Gastroesophageal sphincter (tissue), 4 donors: ENCODE measurements around the gene IL17RD. TPM values are rescaled to one million over a fixed set of nuclear protein-coding genes. Genes with fewer than 3 reads are reported as not detected.
"Not testable (repeated sequence)": the region's sequence is repeated elsewhere in the genome, so short reads cannot be mapped to it uniquely, and the experiment has no call there.

Source experiments
- ATAC-seq: fragments of 150-250 bp; one replicate; pipeline ENCODE4 v1.9.1; 2016; ENCODE audit warnings: mild to moderate bottlenecking, moderate library complexity
- H3K27ac ChIP-seq, 4 donors: fragments of 200-600 bp; sonication (generic) in 3 of 4; 1 replicate in 3 of 4; 2 replicates in 1 of 4; pipeline ENCODE4 v1.5.1; 2016 to 2019
- H3K27me3 ChIP-seq: fragments of 200-600 bp; sonication (generic); one replicate; pipeline ENCODE4 v1.5.1; 2019
- H3K36me3 ChIP-seq, 2 donors: fragments of 200-600 bp; sonication (generic); one replicate each; pipeline ENCODE4 v1.5.1; 2019; ENCODE audit warnings: control low read depth in 1 of 2
- H3K4me1 ChIP-seq, 3 donors: fragments of 200-600 bp; sonication (generic); 1 replicate in 2 of 3; 2 replicates in 1 of 3; pipeline ENCODE4 v1.5.1; 2016 to 2019; ENCODE audit warnings: control low read depth in 2 of 3
- H3K4me3 ChIP-seq, 2 donors: fragments of 200-600 bp; sonication (generic); one replicate each; pipeline ENCODE4 v1.5.1; 2019; ENCODE audit warnings: mild to moderate bottlenecking in 1 of 2, moderate library complexity in 1 of 2
- H3K9me3 ChIP-seq, 3 donors: fragments of 200-600 bp; sonication (generic); one replicate each; pipeline ENCODE4 v1.5.1; 2017 to 2019; ENCODE audit warnings: control low read depth in 2 of 3
- CTCF ChIP-seq, 4 experiments: fragments of 200-600 bp in 2 of 4; fragments of 450-650 bp in 2 of 4; sonication (generic) in 1 of 4; IDR thresholded peaks; one replicate each; pipeline ENCODE4 v1.5.1; 2017 to 2019; ENCODE audit warnings: antibody characterized with exemption in 4 of 4, mild to moderate bottlenecking in 2 of 4, moderate library complexity in 2 of 4
- EP300 ChIP-seq: sonication (generic); formaldehyde crosslinking; IDR thresholded peaks from one replicate; pipeline ENCODE4 v1.6.1; 2017; ENCODE audit warnings: antibody characterized with exemption, mild to moderate bottlenecking
- POLR2A ChIP-seq, 2 donors: fragments of 450-650 bp; IDR thresholded peaks; one replicate each; pipeline ENCODE4 v1.6.1; 2017; ENCODE audit warnings: antibody characterized with exemption in 2 of 2, mild to moderate bottlenecking in 2 of 2, moderate library complexity in 1 of 2
- POLR2AphosphoS5 ChIP-seq: sonication (generic); formaldehyde crosslinking; IDR thresholded peaks from one replicate; pipeline ENCODE4 v1.6.1; 2017; ENCODE audit warnings: antibody characterized with exemption
- WGBS, 2 donors: methylation state at CpG; one replicate each; pipeline ENCODE4 v1.1.5; 2018; ENCODE audit warnings: low coverage in 1 of 2; 5-methylcytosine and 5-hydroxymethylcytosine counted together
- total RNA-seq, 4 donors: library from RNA; depleted of rRNA; stranded (reverse); fragments of >200 nt; gene quantifications; one replicate each; pipeline ENCODE4 v1.1.0, GENCODE V29; 2016

Gene IL17RD
- total RNA-seq, 4 donors from 2014 or later: 4.5 to 15.9 (median 8.7) TPM

DNA sequence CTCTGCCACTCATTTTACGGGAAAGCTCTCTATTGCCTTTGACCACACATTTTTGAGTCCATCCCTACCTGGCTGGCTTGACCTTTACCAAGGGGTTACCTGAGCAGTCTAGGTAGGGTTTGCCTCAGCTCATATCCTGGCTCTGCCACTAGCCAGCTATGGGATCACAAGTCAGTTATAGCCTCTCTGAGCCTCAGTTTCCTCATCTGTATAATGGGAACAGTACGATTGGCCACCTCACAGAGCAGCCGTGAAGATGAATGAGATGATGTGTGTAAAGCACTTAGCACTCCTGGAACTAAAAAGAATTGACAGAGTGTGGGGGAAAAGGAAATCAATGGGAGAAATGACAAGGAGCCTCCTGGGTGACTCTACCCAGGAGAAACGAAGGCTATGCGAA lies 76.7 kb downstream of the IL17RD start:
- no peak for ATAC-seq
- WGBS, 2 donors: 84 to 93% methylated on average over 5 of the region's 5 CpGs
- no peak overlapping the region for H3K27ac ChIP-seq
- TF ChIP-seq CTCF (IDR thresholded peaks at IDR 0.05) (no peak), POLR2A (IDR thresholded peaks at IDR 0.05) (no peak), EP300 (no peak), POLR2AphosphoS5 (no peak)
- H3K36me3 ChIP-seq: no peaks in the 10 kb centered on the region
- H3K9me3 ChIP-seq: no peaks in the 10 kb centered on the region
- no peaks in the 10 kb centered on the region for H3K4me1 ChIP-seq
- no peak overlapping the region for H3K4me3 ChIP-seq
- H3K27me3 ChIP-seq: no peaks in the 10 kb centered on the region

DNA sequence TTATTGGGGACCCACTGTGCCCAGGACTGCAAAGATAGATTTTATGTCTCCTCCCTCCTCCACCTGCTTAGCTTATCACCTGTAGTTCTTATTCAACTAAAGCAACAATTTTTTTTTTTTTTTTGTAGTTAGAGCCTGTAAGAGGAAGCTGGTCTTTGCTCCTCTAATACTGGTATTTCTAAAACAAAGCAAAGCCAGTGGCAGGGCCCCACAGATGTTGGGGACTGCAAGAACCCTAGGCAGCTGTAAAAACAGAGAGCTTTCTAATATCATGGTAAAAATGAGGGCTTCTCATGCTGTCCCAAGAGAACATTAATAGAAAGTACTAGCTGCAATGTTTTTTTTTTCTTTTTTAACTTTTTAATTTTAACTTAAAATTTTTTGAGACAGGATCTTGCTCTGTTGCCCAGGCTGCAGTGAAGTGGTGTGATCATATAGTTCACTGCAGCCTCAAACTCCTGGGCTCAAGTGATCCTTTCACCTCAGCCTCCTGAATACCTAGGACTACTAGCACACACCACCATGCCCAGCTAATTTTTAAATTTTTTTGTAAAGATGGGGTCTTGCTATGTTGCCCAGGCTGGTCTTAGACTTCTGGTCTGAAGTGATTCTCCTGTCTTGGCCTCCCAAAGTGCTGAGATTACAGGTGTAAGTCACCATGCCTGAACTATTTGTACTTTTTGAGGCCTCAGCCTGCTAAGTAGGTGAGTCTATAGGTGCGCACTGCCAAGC lies 77.6 kb downstream of the IL17RD start:
- no peak for ATAC-seq

DNA sequence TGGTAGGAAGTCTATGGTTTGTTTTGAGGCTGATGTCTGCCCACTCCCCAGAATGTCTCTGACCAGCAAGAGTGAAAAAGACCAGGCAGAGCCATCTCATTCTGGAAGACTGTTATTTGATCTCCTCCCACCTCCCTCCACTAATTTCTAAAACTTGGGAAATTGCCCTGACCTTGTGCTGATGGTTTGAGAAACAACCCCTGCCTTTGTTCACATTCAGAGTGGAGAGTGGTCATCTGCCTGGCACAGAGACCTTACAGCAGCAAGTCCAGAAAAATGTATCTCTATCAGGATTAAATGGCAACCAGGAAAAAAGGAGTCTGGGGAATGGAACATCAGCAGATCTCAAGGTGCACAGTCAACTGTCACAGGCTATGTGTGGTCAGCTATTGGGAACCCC lies 79.0 kb downstream of the IL17RD start:
- Histone ChIP-seq H3K4me3 (no peak overlapping the region), H3K4me1 (no peaks in the 10 kb centered on the region), H3K27ac (no peak overlapping the region), H3K27me3 (no peaks in the 10 kb centered on the region), H3K36me3 (no peaks in the 10 kb centered on the region), H3K9me3 (no peaks in the 10 kb centered on the region)
- TF ChIP-seq CTCF (IDR thresholded peaks at IDR 0.05): no peak
- TF ChIP-seq POLR2A (IDR thresholded peaks at IDR 0.05): no peak
- no peak for TF ChIP-seq EP300
- TF ChIP-seq POLR2AphosphoS5: no peak
- no peak for ATAC-seq

More for the DNA sequence above, 77.6 kb downstream of the IL17RD start:
- no peaks in the 10 kb centered on the region for H3K36me3 ChIP-seq
- no peaks in the 10 kb centered on the region for H3K9me3 ChIP-seq
- H3K4me1 ChIP-seq: no peaks in the 10 kb centered on the region
- H3K27ac ChIP-seq: no peak overlapping the region
- WGBS, 2 donors: 100% methylated on average over 1 of the region's 1 CpG
- no peak for TF ChIP-seq POLR2AphosphoS5
- TF ChIP-seq CTCF (IDR thresholded peaks at IDR 0.05): no peak
- no peak for TF ChIP-seq EP300
- no peak for TF ChIP-seq POLR2A (IDR thresholded peaks at IDR 0.05)
- no peaks in the 10 kb centered on the region for H3K27me3 ChIP-seq
- H3K4me3 ChIP-seq: no peak overlapping the region

GRCh38 chr3:57085211-57085610 lies 79.9 kb downstream of the IL17RD start:
- ATAC-seq: no peak
- no peak overlapping the region for H3K27ac ChIP-seq
- no peaks in the 10 kb centered on the region for H3K4me1 ChIP-seq
- no peaks in the 10 kb centered on the region for H3K36me3 ChIP-seq
- H3K27me3 ChIP-seq: no peaks in the 10 kb centered on the region
- TF ChIP-seq POLR2AphosphoS5: no peak
- no peak for TF ChIP-seq EP300
- TF ChIP-seq POLR2A (IDR thresholded peaks at IDR 0.05): no peak
- no peak for TF ChIP-seq CTCF (IDR thresholded peaks at IDR 0.05)
- 98 to 100% methylated on average over 2 to 4 of the region's 4 CpGs for WGBS, 2 donors
- H3K9me3 ChIP-seq: no peaks in the 10 kb centered on the region
- H3K4me3 ChIP-seq: no peak overlapping the region

DNA sequence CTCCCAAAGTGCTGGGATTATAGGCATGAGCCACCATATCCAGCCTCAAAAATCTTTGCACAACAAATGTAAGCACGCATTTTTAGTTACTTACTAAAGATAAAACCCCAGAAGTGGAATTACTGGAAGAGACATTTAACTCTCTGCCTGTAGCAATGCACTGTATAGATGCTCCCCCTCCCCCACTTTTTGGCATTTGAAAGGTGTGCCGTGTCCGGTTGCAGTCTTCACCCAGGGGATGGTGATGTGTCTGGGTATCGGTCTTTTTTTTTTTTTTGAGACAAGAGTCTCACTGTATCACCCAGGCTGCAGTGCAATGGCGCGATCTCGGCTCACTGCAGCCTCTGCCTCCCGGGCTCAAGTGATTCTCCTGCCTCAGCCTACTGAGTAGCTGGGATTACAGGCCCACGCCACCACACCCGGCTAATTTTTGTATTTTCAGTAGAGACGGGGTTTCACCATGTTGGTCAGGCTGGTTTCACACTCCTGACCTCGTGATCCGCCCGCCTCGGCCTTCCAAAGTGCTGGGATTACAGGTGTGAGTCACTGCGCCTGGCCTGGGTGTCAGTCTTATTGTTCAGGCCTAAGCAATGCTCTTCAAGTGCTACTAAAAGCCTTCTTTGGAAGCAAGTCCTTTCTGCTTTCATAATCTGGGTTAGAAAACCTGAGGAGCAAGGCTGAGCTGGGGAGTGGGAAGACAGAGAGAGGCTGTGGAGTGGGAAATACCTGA lies 81.7 kb downstream of the IL17RD start:
- H3K27ac ChIP-seq, H3K36me3 ChIP-seq, H3K9me3 ChIP-seq, ATAC-seq, H3K27me3 ChIP-seq, H3K4me3 ChIP-seq: not testable (repeated sequence)
- 94 to 100% methylated on average over 3 to 5 of the region's 16 CpGs for WGBS, 2 donors
- peaks cover 0 to 12% (median 4%) of the 10 kb centered on the region in 3 donors for H3K4me1 ChIP-seq
